Germinal center (tissue), 1 donor: ENCODE measurements around the gene BMP7.
"Not testable (repeated sequence)": the region's sequence is repeated elsewhere in the genome, so short reads cannot be mapped to it uniquely, and the experiment has no call there.

Source experiments
- DNase-seq: peaks from one replicate; pipeline ENCODE4 v3.0.0; 2012; ENCODE audit warnings: mixed read lengths, low spot score

BMP7 gene

DNA sequence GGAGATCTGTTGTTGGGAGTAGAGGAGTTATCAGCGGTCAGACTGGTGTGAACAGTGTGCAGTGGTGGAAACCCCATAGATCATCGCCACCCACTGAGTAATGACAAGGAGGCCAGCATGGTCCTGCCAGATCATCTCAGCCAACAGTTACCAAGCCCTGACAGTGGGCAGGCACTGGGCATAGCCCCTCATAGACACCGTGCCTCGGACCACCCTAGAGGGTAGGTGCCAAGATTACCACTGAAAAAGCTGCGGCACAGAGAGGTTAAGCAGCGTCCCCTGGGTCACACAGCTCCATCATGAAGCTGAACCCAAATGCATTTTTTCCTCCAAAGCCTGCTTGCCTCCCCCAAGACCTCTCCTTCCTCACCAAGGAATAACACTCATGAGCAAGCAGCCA lies 21.5 kb upstream of the BMP7 start:
- no peak for DNase-seq

- no peak for DNase-seq
These were observed 20.8 kb upstream of the BMP7 start for GRCh38 chr20:57287007-57287880.

- no peak for DNase-seq
These were observed 17.4 kb upstream of the BMP7 start for GRCh38 chr20:57283860-57284259.

DNA sequence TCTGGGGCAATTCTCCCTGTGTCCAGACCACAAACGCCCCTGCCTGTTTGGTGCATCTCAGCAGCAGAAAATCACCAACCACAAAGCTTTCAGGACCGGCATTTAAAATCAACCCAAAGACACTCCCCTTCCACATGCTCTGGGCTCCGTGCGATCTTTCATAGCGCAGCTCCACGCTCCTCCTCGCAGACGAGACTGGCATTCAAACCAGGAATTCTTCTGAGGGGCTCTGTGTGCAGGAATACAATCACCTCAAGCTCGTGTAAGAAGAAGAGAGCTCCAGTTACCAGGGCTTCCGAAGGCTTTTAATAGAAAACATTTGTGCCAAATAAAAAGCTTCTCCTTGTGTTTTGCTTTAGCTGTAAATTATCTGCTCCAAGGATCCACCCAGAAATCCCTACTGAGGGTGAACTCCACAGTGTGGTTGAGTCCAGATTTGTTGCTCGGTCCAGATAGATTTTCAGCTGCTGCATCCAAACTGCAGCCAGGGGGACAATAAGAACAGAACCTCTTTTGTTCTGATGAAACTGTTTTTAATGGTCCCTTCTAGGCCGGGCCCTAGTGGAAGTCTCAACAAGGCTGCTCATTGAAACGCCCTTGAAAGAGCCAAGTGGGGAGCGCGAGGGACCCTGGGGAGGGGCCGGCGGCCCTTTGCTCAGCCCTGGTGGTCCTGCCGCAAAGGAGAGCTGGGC lies 16.4 kb upstream of the BMP7 start:
- no peak for DNase-seq

DNA sequence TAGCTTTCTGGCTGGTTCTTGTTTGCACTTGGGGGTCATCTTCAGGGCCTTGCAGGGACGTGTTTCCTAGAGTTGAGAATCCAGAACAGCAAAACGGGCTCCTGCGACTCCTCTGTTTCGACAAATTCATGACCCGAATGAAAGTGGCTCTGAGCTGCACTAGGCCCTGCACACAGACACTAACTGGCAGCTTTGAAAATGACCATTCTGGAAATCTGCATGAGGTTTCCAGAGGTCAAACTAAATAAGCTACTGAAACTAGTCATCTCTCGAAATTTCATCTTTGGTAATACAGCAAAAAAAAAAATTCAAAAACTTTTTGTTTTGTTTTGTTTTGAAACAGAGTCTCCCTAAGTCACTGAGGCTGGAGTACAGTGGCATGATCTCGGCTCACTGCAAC lies 15.5 kb upstream of the BMP7 start:
- DNase-seq: no peak

GRCh38 chr20:57280221-57280620 lies 13.8 kb upstream of the BMP7 start:
- DNase-seq: no peak

GRCh38 chr20:57279548-57279947 lies 13.1 kb upstream of the BMP7 start:
- DNase-seq: not testable (repeated sequence)

GRCh38 chr20:57278457-57278856 lies 12.0 kb upstream of the BMP7 start:
- no peak for DNase-seq

DNA sequence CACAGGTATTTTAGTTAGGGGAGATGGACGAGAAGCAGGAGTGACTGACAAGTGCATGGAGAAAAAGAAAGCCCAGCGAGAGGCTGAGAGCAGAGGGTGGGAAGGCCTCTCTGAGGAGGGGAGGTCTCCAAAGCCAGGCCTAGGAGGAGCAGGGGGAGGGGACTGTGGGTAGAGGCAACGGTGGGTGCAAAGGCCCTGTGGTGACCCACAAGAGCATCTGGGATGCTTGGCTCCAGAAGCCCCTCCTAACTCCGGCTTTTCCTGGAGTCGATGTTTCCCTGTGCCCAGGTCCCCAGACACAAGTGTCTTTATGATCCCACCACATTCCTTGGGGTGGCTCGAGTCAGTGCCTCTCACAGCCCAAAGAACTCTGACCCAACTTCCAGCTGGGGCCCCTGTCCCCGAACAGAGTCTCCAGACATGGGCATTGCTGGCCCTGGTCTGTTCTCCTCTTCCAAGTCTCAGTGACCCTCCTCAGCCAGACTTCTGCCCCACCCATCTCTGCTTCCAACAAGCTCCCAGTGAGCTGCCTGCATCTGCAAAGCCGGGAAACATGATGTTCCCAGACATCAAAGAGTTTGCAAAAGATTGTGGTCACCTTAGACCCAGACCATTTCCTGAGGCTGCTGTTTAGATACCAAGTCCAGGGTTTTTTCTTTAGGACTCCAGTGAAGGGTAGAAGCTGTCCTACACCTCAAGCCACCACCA lies 11.1 kb upstream of the BMP7 start:
- no peak for DNase-seq

DNA sequence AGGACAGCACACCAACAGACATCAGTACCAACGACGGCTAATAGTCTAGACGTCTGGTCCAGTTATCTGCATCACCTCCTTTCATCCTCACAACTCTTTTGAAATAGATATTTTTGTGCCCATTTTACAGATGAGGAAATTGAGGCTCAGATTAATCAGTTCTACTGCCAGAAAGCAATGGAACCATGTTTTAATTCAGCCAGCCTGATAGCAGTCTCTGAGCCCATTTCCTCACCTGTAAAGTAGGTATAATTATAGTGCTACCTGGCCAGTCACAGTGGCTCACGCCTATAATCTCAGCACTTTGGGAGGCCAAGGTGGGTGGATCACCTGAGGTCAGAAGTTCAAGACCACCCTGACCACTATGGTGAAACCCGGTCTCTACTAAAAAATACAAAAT lies 9.8 kb upstream of the BMP7 start:
- DNase-seq: no peak

DNA sequence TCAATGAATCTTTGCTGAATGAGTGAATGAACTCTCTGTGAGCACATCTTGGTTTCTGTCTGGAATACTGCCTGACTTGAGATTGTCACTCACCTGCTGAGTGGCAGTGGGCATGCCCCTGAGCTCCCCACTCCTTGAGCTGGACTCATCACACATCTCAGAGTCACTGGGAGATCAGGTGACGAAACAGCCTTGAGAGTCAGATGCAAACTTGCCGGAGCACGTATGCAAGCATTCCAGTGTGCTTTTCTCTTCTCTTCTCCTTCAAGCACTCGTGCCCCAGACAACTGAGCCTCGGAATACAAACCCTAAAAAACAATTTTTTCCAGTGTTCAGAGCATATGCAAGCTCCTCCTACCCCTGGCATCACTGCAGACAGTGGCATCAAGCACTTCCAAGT lies 9.4 kb upstream of the BMP7 start:
- no peak for DNase-seq

DNA sequence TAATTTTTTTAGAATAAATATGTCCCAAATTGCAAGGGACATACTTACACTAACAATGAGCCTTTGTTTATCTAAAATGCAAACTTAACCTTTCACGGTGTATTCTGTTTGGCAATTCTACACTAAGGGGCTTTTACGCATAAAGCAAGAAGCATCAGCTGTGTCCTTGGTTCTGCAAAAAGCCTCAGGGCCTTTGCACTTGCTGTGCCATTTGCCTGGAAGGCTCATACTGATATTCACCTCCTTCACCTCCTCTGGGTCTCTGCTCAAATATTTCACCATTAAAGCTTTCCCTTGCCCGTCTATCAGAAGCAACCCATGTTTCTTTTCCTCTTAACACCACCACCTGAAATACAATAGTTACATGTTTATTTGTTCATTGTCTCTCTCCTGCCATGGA lies 8.9 kb upstream of the BMP7 start:
- no peak for DNase-seq

- DNase-seq: no peak
These were observed 8.4 kb upstream of the BMP7 start for GRCh38 chr20:57274846-57275245.

DNA sequence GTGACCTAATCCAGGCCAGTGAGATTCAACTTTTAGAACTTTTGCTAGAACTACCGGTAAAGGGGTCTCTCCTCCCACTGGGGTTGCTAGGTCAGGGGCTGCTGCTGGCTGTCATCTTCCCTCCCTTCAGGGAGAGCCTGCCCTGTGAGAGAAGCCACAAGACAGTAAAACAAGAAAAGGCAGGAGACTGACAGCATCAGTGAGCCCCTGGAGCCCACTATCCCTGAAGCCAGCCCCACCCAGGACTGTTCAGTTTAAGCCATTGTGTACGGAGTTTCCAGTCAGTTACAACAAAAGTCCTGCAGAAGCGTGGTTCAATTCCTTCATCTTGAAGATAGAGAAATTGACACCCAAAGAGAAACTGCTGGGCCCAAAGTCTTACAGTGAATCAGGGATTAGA lies 7.9 kb upstream of the BMP7 start:
- no peak for DNase-seq

DNA sequence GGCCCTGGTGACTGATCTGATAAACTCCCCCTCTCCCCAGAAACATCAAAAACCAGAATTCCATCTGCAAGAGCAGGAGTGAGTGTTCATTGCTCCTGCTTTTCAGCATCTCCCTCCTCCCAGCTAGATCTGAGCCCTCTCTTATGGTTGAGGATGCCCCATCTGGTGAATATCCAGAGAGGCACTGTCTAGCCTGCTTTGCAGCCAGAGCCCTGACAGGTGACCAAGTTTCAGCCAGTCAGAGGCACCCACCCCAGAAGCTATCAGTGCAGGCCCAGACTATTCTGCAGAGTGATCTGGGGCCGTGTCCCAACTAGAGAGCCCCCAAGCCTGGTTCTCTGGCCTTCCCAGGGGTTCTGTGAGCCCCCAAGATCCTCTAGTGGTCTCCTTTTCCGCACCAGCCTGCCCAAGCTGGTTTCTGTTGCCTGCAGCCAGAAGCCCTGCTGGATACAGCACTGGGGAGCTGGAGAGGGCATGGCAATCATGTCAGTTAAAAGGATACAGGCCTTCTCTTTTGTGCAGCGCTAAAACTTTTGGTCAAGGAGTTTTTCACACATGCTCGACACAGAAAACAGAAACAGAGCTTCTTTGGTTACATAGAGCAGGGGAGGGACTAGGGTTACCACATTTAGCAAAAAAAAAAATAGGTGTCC lies 6.6 kb upstream of the BMP7 start:
- no peak for DNase-seq

DNA sequence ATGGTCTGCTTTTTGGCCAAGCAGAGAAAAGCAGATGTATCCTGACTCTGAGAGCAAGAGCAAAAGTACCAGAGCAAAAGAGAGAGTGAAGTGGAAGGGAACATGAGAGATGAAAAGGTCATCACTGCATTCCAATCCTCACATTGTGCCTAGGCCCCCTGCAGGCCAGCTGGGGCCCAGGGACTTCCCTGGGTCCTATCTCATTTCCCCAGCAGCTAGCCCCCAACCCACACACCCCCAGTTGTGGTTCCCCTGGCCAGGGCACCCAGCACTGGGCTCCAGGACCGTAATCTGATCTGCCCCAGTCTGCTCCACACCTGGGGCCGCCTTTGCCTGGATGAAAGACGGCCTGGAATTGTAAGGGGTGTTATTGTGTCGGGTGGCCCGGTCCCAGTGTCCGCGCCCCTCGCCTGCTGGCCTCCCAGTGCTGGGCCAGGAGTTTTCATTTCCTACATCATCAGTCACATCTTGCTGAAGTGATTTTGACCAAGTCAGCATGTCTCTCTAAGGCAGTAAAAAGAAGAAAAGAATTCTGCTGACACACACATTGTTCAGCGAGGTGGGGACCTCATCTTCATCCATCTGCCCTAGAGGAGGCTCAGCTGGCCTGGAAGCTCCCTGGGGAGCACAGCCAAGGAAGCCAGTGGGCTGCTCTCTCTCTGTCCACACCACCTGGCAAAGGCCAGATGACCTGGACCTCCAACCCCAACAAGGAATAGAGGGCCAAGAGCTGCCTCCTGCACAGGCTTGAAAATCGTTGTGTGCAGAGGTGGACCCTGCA lies 4.0 kb upstream of the BMP7 start:
- no peak for DNase-seq

DNA sequence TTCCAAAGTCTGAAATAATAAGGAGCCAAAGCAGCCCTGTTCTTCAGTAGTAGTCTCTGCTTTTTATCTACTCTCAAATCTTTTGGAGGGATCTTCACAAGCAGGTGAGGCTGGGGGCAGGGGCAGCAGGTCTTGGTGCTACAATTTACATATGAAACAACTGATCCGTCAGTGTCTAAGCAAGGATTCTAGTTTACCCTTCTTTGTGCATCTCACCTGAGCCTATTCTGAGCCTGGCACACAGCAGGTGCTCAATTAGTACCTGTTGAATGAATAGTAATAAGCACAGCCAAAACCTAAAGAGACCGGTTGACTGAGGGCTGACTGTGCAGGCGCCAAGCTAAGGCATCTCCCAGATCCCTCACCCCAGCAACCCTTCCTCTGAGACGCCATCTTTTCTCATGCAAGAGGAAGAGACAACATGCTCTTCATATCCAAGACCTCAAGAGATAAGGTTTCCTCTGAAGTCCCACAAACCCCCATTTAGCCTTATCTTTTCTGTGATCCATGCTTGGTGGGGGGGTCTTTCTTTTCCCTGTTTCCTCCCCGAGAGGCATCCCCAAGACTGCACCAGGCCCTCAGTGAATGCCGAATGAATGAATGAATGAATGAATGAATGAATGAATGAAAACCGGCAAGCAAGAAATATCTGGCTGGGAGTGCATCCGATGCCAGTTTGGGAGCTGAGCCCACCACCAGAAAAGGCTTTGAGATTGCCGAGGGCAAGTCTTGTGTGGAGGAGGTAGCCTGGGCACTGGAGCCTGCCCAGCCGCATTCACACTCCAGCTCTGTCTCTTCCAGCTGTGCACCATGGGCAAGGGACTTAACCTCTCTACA lies 2.9 kb upstream of the BMP7 start:
- no peak for DNase-seq

GRCh38 chr20:57268399-57269076 lies 2.1 kb upstream of the BMP7 start:
- no peak for DNase-seq

DNA sequence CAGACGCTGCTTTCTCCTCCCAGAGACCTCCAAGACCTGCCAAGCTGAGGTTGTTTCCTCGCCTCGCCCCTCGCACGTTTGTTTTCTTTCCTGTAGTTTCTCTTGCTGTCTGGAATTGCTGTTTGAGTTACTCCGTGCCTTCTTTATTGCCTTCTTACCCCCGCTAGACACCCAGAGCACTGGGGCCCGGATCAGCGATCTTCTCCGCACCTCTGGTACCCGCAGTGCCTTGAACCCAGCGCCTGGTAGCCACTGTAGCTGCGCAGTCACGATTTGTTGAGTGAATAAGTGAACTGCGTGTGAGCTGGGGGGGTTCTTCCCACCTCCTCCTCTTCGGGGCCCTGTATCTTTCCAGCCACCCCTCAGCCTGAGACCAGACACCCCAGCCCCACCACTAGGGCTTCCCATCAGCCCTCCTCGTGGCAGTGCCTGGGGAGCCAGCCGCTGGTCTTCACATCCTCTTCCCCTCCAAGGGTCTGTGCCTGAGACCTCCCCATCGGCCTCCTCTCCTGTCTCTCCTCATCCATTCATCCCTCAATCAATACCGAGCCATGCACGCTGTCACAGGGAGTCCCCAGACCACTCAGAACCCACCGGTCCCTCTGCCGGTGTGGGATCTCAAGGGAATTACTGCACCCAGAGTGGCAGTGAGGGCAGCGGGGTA lies 849 bp upstream of the BMP7 start:
- DNase-seq: no peak

DNA sequence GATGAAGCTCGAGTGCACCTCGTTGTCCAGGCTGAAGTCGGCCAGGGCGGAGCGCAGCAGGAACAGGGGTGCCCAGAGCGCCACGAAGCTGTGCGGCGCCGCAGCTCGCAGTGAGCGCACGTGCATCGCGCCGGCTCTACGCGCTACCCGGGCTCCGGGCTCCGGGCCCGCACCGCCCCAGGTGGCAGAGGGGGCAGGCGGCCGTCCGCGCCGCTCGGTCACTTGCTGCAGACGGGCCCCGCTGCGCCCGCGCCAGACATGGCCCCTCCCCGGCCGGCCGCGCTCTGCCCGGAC lies 497 bp downstream of the BMP7 start:
- peak; percentile 39 for DNase-seq
